GM19397 (cell line): ENCODE results near the gene IL17C.
"Not testable (repeated sequence)": the region's sequence is repeated elsewhere in the genome, so short reads cannot be mapped to it uniquely, and the experiment has no call there.

Experiments
- ATAC-seq: cut with Tn5 transposase; IDR thresholded peaks from one replicate; pipeline ENCODE4 v1.9.1; 2021; ENCODE audit warnings: mild to moderate bottlenecking, moderate library complexity; ENCODE audit not compliant: unreplicated experiment

IL17C gene

GRCh38 chr16:88609426-88609825, 28.9 kb upstream of the IL17C start:
- not testable (repeated sequence) for ATAC-seq

- ATAC-seq = no peak
These were observed 28.3 kb upstream of the IL17C start for GRCh38 chr16:88610080-88610479.

GRCh38 chr16:88610909-88611812, 27.2 kb upstream of the IL17C start:
- ATAC-seq = no peak

- no peak for ATAC-seq
These were observed 25.1 kb upstream of the IL17C start for GRCh38 chr16:88613293-88613692.

GRCh38 chr16:88613911-88614817, 24.2 kb upstream of the IL17C start:
- no peak for ATAC-seq

- ATAC-seq = no peak
These were observed 23.4 kb upstream of the IL17C start for GRCh38 chr16:88614818-88615580.

GRCh38 chr16:88616320-88616719, 22.1 kb upstream of the IL17C start:
- ATAC-seq = no peak

- ATAC-seq = no peak
These were observed 21.6 kb upstream of the IL17C start for GRCh38 chr16:88616736-88617135.

- ATAC-seq = no peak
These were observed 20.9 kb upstream of the IL17C start for GRCh38 chr16:88617268-88618031.

GRCh38 chr16:88618182-88618955, 20.0 kb upstream of the IL17C start:
- ATAC-seq = no peak

- no peak for ATAC-seq
These were observed 19.3 kb upstream of the IL17C start for GRCh38 chr16:88618956-88619667.

GRCh38 chr16:88619859-88620815, 18.2 kb upstream of the IL17C start:
- no peak for ATAC-seq

GRCh38 chr16:88622125-88622524, 16.2 kb upstream of the IL17C start:
- no peak for ATAC-seq

- ATAC-seq = no peak
These were observed 15.5 kb upstream of the IL17C start for GRCh38 chr16:88622866-88623265.

GRCh38 chr16:88623858-88624257, 14.5 kb upstream of the IL17C start:
- no peak for ATAC-seq

GRCh38 chr16:88624481-88624880, 13.9 kb upstream of the IL17C start:
- no peak for ATAC-seq

- no peak for ATAC-seq
These were observed 13.3 kb upstream of the IL17C start for GRCh38 chr16:88624977-88625576.
